ENCODE measurements around the gene EXOC7. TPM values are rescaled to one million over a fixed set of nuclear protein-coding genes. Genes with fewer than 3 reads are reported as not detected.

The EXOC7 gene
- total RNA-seq, 2 experiments from 2014 or later, result 132 to 137 TPM

DNA sequence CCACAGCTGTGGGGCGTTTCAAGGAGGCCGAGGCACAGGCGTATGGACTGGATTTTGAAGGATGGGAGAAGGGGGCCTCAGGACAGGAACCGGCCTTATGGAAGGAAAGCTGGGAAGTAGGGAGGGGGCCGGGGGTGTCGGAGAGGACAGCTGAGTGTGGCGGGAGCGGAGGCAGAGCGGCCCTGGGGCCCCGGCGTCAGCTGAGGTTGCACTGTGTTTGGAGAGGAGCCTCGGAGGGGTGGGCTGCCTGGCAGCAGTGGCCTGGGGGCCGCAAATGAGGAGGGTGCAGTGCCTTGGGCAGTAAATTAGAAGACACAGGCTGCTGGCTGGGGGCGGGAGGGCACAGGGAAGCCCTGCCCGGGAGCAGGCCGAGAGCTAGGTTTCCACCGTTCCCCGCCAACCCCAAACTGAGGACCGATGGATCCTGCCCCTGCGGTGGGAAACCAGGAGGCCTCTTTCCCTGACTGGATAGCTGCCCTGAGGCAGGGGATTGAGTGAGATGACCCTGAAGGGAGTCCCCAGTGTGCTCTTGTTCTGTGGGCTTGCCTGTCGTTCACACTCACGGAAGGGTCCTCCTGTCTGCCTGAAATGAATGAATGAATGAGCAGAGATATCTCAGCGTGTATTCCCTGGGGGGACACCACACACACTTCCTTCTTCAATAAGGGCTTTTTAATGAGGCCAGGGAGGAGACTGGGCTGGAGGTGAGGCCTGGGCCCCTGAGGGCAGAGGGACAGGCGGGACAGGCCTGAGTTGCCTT lies 19.0 kb upstream of the EXOC7 start:
- Mint-ChIP-seq H3K9me3 (ENCODE audit: low read depth) (no peaks in the 10 kb centered on the region), H3K4me3 (no peak overlapping the region), H3K27ac (peak overlapping the region; percentile 77), H3K27me3 (no peaks in the 10 kb centered on the region), H3K4me1 (peaks cover 18% of the 10 kb centered on the region), H3K36me3 (no peaks in the 10 kb centered on the region)
- DNase-seq (no peak), ATAC-seq (no peak)
- CTCF ChIA-PET, result interaction anchor here (1.2 to 17.4 kb wide), 12 partner anchors 10 to 275 kb away, joined by 3 to 308 read pairs (median 10); partner anchors contain the start of gene UBALD2

DNA sequence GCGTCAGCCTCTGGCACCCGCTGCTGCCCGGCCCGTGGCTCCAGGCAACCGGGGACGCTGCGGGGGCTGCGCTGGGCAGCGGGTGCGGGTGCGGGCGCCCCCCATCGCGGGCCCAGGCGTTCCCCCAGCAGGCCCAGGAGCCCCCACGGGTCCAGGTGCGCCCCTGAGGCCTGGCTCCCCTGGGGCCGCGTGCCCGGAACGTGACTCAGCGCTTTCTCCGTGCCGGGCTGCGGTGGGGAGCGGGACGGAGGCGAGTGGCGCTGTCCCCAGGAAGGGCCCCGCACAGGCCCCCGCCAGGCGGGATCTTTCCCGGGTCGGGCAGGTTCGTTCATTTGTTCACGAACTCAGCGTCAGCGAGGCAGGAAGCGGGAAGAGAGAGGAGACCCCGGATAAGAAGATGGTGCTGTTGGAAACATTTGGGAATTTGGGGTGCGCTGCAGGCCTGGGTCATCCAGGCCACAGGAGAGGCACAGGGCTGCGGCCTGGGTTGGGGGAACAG lies 18.4 kb upstream of the EXOC7 start:
- DNase-seq (no peak), ATAC-seq (peak; percentile 8)
- Mint-ChIP-seq H3K27me3 (no peaks in the 10 kb centered on the region), H3K4me1 (peaks cover 14% of the 10 kb centered on the region), H3K9me3 (ENCODE audit: low read depth) (no peaks in the 10 kb centered on the region), H3K4me3 (no peak overlapping the region), H3K36me3 (no peaks in the 10 kb centered on the region), H3K27ac (peak overlapping the region; percentile 77)
- CTCF ChIA-PET, result interaction anchor here (0.8 to 17.4 kb wide), 35 partner anchors 10 to 347 kb away, joined by 3 to 308 read pairs (median 6); partner anchors contain the start of genes EXOC7, FOXJ1 and UBALD2

DNA sequence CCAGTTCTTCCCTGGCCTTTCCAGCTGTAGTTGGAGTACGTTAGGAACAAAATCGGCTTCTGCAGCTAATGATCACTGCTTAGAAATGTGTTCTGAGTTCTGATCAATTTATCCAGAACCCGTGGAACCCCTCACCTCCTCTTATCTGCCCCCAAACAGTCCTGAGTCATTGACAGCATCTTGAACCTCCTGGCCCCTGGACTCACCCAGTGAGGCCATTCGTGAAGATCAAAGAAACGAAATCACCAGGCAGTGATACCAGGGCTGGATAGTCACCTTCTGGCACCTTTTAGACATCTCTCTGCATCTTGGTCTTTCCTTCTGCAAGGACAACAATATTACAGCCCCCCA lies 17.0 kb upstream of the EXOC7 start:
- Mint-ChIP-seq H3K9me3 (ENCODE audit: low read depth) (no peaks in the 10 kb centered on the region), H3K4me3 (no peak overlapping the region), H3K27me3 (no peaks in the 10 kb centered on the region), H3K36me3 (no peaks in the 10 kb centered on the region), H3K4me1 (peaks cover 7% of the 10 kb centered on the region), H3K27ac (peak overlapping the region; percentile 54)
- ATAC-seq (no peak), DNase-seq (no peak)
- CTCF ChIA-PET, result interaction anchor here (1.0 to 17.4 kb wide), 24 partner anchors 8 to 180 kb away, joined by 3 to 308 read pairs (median 8); partner anchors contain the start of genes EXOC7 and FOXJ1

DNA sequence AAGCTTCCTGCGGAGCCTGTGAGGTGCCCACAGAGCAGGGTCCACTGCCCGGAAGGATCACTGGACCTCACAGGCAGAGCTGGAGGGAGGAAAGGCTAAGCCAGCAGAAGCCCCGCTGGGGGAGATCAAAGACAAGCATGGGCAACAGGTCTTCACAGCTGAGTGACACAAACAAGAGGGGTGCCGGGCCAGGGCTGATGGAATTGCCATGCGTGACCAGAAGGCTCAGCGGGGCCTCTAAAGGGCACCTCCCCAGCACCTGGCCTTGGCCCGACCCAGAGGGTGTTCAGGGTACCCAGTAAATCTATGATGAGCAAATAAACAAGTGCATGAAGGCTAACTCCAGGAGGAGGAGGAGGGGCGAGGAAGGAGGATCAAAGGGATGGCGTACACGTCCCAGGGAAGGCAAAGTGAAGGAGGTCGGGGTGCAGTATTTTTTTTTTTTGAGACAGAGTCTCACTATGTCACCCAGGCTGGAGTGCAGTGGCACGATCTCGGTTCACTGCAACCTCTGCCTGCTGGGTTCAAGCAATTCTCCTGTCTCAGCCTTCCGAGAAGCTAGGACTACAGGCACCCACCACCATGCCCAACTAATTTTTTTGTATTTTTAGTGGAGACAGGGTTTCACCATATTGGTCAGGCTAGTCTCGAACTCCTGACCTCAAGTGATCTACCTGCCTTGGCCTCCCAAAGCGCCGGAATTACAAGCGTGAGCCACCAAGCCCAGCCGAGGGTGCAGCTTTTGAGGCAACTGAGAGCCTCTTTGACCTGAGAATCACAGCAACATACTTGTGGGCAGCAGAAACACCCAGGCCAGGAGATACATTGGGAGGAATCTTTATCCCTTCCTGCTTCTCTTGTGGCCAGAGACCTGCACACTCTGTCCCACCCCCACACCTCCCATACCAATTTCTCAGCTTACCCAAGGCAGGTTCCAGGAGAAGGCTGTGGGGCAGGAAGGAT lies 16.1 kb upstream of the EXOC7 start:
- H3K27ac Mint-ChIP-seq, result no peak overlapping the region
- H3K4me3 Mint-ChIP-seq, result no peak overlapping the region
- H3K36me3 Mint-ChIP-seq, result no peaks in the 10 kb centered on the region
- peaks cover 7% of the 10 kb centered on the region for H3K4me1 Mint-ChIP-seq
- DNase-seq (no peak), ATAC-seq (no peak)
- H3K27me3 Mint-ChIP-seq, result no peaks in the 10 kb centered on the region
- H3K9me3 Mint-ChIP-seq (ENCODE audit: low read depth), result no peaks in the 10 kb centered on the region
- CTCF ChIA-PET, result interaction anchor here (0.8 to 17.4 kb wide), 17 partner anchors 10 to 181 kb away, joined by 3 to 308 read pairs (median 5); partner anchors contain the start of genes CDK3 and EXOC7

DNA sequence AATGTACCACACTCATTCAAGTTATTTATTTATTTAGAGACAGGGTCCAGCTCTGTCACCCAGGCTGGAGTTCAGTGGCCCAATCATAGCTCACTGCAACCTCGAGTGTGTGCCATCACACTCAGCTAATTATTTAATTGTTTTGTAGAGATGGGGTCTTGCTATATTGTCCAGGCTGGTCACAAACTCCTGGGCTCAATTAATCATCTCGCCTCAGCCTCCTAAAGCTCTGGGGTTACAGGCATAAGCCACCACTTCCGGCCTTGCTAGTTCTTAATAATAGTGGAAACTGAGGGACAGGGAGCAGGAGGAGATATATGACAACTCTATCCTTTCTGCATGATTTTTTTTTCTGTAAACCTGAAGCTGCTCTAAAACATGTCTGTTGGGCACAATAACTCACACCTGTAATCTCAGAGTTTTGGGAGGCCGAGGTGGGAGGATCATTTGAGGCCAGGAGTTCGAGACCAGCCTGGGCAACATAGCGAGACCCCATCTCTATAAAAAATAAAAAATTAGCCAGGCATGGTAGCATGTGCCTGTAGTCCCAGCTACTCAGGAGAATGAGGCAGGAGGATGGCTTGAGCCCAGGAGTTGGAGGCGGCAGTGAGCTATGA lies 11.7 kb upstream of the EXOC7 start:
- Mint-ChIP-seq H3K27me3 (no peaks in the 10 kb centered on the region), H3K27ac (no peak overlapping the region), H3K4me3 (no peak overlapping the region), H3K9me3 (ENCODE audit: low read depth) (no peaks in the 10 kb centered on the region), H3K4me1 (no peaks in the 10 kb centered on the region), H3K36me3 (no peaks in the 10 kb centered on the region)
- DNase-seq, result no peak
- no peak for ATAC-seq
- CTCF ChIA-PET, result interaction anchor here (1.2 to 17.4 kb wide), 6 partner anchors 9 to 283 kb away, joined by 3 to 308 read pairs (median 4); partner anchors contain the start of gene CDK3

DNA sequence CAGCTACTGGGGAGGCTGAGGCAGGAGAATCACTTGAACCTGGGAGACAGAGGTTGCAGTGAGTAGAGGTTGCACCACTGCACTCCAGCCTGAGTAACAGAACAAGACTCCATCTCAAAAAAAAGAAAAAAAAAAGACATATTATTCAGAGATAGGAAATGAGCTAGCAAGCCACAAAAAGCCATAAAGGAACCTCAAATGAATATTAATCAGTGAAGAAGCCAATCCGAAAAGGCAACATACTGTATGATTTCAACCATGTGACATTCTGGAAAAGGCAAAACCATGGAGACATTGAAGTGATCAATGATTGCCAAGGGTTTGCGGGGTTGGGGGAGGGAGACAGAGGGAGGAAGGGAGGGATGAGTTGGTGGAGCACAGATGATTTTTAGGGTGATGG lies 8.4 kb upstream of the EXOC7 start:
- Mint-ChIP-seq H3K27me3 (no peaks in the 10 kb centered on the region), H3K4me3 (no peak overlapping the region), H3K36me3 (no peaks in the 10 kb centered on the region), H3K9me3 (ENCODE audit: low read depth) (no peaks in the 10 kb centered on the region), H3K27ac (no peak overlapping the region), H3K4me1 (no peaks in the 10 kb centered on the region)
- CTCF ChIA-PET, result interaction anchor here (0.9 to 17.4 kb wide), 6 partner anchors 9 to 286 kb away, joined by 3 to 308 read pairs (median 4); partner anchors contain the start of gene EXOC7
- ATAC-seq, result no peak
- no peak for DNase-seq

DNA sequence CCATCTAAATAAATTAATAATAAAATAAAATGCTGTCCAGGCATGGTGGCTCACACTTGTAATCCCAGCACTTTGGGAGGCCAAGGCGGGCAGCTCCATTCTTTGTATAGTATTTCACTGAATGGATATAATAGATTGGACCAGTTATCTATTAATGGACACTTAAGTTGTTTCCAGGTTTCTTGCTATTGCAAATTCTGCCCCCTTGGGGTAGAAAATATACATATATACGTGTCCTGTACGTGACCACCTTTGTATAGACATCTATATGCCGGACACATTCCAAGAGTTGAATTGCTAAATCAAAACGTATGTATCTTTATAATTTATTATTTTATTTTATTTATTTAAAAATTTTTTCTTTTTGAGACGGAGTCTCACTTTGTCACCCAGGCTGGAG lies 3.9 kb upstream of the EXOC7 start:
- no peak for ATAC-seq
- CTCF ChIA-PET, result interaction anchor here (1.0 to 4.2 kb wide), 7 partner anchors 11 to 172 kb away, joined by 4 to 17 read pairs (median 6); no protein-coding TSS in a partner anchor
- Mint-ChIP-seq H3K9me3 (ENCODE audit: low read depth) (no peaks in the 10 kb centered on the region), H3K27me3 (no peaks in the 10 kb centered on the region), H3K4me3 (no peak overlapping the region), H3K36me3 (peaks cover 2% of the 10 kb centered on the region), H3K27ac (no peak overlapping the region), H3K4me1 (peaks cover 8% of the 10 kb centered on the region)
- no peak for DNase-seq

DNA sequence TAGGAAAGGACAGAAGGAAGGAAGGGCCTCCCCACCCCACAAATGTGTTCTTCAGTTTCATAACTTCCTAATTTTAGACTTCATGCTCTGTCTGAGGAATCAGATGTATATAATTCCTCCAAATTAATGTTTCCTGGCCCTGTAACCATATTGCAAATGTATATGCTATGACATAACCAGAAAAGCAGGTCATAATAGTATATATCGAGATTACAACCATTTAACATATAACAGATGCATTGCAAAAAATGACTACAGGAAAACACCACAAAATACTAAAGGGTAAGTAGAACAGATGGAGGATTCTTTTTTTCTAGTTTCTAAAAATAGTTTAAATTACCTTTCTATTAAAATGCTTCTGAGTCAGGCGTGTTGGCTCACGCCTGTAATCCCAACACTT lies 3.1 kb upstream of the EXOC7 start:
- Mint-ChIP-seq H3K36me3 (peaks cover 6% of the 10 kb centered on the region), H3K9me3 (ENCODE audit: low read depth) (no peaks in the 10 kb centered on the region), H3K4me1 (peaks cover 14% of the 10 kb centered on the region), H3K27ac (no peak overlapping the region), H3K27me3 (no peaks in the 10 kb centered on the region), H3K4me3 (no peak overlapping the region)
- CTCF ChIA-PET, result interaction anchor here (1.2 to 4.2 kb wide), 7 partner anchors 9 to 173 kb away, joined by 4 to 17 read pairs (median 6); no protein-coding TSS in a partner anchor
- no peak for ATAC-seq
- no peak for DNase-seq

DNA sequence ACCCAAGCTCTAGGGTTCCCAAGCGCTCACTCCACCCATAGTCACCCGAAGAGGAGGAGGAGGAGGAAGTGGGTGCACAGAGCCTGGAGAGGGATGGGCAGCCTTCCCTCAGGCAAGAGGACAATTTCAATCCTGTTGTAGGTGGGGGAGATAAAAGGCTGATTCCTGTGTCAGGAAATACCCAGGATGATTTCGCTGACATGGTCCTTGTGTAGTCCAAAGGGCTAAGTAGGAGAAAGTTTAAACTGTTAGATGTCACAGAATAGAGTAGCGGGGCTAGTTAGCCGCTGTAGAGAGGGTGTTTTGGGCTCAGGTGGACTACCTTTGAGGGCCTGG lies 1.3 kb upstream of the EXOC7 start:
- Mint-ChIP-seq H3K36me3 (peaks cover 16% of the 10 kb centered on the region), H3K9me3 (ENCODE audit: low read depth) (no peaks in the 10 kb centered on the region), H3K27ac (peak overlapping the region; percentile 59), H3K4me1 (peaks cover 16% of the 10 kb centered on the region), H3K4me3 (peak overlapping the region; percentile 98), H3K27me3 (no peaks in the 10 kb centered on the region)
- DNase-seq (no peak), ATAC-seq (no peak)
- CTCF ChIA-PET, result interaction anchor here (1.0 to 4.0 kb wide), 8 partner anchors 11 to 160 kb away, joined by 3 to 13 read pairs (median 5); partner anchors contain the start of gene ZACN

DNA sequence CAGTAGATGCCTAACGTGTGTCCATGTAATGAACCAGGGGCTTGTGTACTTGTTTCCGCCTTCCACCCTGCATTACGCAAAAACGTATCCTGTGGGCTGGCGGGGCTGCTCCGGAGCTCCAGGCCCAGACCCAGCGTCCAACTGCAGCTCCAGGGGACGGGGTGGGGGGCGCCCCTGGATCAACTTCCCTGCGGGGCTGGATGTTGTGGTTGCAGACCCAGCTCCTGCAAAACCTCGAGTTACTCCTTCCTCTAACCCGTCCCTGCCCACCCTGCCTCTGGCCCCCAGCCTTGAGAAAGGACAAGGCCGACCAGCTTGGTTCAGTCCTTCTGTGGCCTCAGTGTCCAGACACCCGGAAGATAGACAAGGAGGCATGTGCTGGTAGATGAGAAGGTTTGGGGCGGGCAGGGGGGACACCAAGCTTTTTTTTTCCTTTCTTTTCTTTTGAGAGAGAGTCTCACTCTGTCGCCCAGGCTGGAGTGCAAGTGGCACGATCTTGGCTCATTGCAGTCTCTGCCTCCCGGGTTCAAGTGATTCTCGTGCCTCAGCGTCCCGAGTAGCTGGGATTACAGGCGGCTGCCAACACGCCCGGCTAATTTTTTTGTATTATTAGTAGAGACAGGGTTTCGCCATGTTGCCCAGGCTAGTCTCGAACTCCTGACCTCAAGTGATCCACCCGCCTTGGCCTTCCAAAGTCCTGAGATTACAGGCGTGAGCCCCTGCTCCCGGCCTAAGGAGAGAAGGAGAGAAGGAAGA lies 731 bp upstream of the EXOC7 start:
- DNase-seq (no peak), ATAC-seq (no peak)
- Mint-ChIP-seq H3K9me3 (ENCODE audit: low read depth) (no peaks in the 10 kb centered on the region), H3K27me3 (no peaks in the 10 kb centered on the region), H3K36me3 (peaks cover 20% of the 10 kb centered on the region), H3K4me1 (peaks cover 16% of the 10 kb centered on the region), H3K27ac (peak overlapping the region; percentile 97), H3K4me3 (peak overlapping the region; percentile 98)
- CTCF ChIA-PET, result interaction anchor here (0.9 to 4.0 kb wide), 15 partner anchors 8 to 281 kb away, joined by 3 to 21 read pairs (median 5); partner anchors contain the start of gene ZACN

DNA sequence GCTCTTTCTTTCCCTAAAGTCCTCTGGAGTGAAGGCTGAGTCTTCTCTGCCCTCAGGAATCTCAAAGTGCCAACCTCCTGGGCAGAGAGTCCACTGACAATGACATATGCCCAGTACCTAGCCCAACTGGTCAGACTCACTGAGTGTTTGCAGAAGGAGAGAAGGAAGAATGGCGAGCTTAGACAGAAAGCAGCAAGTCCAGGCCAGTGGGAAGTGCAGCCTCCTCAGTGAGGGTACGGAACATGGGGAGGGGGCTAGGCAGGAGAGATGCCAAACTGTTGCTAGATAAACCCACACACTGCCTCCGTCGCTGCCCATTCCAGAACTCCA lies 678 bp downstream of the EXOC7 start:
- Mint-ChIP-seq H3K27me3 (no peaks in the 10 kb centered on the region), H3K4me3 (peak overlapping the region; percentile 98), H3K36me3 (peaks cover 26% of the 10 kb centered on the region), H3K9me3 (ENCODE audit: low read depth) (no peaks in the 10 kb centered on the region), H3K27ac (peak overlapping the region; percentile 97), H3K4me1 (peaks cover 16% of the 10 kb centered on the region)
- CTCF ChIA-PET, result interaction anchor here (0.8 to 3.1 kb wide), 18 partner anchors 9 to 282 kb away, joined by 3 to 21 read pairs (median 4); partner anchors contain the start of genes PRPSAP1 and ZACN
- ATAC-seq, result no peak
- no peak for DNase-seq

DNA sequence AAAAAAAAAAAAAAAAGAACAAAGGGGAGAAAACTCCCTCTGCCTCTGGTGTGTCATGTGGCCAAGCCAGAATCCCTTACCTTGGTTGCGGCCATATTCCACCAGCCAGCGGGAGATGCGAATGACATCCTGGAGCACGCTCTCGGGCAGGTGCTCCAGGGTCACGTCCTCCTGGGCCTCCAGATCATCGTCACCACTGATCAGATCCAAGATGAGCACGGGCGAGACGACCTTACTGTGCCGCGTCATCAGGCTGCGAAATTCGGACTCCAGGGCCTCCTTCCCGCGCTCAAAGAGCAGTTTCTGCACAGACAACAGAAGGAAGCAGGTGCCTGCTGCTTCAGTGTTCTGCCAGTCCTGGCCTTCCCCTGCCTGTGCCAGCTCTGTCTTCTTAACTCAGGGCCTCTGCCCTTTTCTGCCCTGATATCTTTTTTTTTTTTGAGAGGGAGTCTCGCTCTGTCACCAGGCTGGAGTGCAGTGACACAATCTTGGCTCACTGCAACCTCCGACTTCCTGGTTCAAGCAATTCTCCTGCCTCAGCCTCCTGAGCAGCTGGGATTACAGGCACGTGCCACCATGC lies 5.8 kb downstream of the EXOC7 start:
- peaks cover 44% of the 10 kb centered on the region for H3K36me3 Mint-ChIP-seq
- H3K27ac Mint-ChIP-seq, result no peak overlapping the region
- ATAC-seq (no peak), DNase-seq (no peak)
- no peaks in the 10 kb centered on the region for H3K27me3 Mint-ChIP-seq
- peaks cover 12% of the 10 kb centered on the region for H3K4me1 Mint-ChIP-seq
- no peak overlapping the region for H3K4me3 Mint-ChIP-seq
- CTCF ChIA-PET, result no interaction called here
- no peaks in the 10 kb centered on the region for H3K9me3 Mint-ChIP-seq (ENCODE audit: low read depth)

All from activated CD8-positive, alpha-beta memory T cell treated with anti-CD3 and anti-CD28 coated beads, Interleukin-2, amount 10 ng/mL, durations not matched to agents 7 days and 5 days (primary cell).